GM21390 (cell line): Measurements from ENCODE around the gene P2RX5.

ENCODE experiments used
- ATAC-seq: cut with Tn5 transposase; IDR thresholded peaks from one replicate; pipeline ENCODE4 v1.9.1; 2021; ENCODE audit not compliant: unreplicated experiment

P2RX5 gene

DNA sequence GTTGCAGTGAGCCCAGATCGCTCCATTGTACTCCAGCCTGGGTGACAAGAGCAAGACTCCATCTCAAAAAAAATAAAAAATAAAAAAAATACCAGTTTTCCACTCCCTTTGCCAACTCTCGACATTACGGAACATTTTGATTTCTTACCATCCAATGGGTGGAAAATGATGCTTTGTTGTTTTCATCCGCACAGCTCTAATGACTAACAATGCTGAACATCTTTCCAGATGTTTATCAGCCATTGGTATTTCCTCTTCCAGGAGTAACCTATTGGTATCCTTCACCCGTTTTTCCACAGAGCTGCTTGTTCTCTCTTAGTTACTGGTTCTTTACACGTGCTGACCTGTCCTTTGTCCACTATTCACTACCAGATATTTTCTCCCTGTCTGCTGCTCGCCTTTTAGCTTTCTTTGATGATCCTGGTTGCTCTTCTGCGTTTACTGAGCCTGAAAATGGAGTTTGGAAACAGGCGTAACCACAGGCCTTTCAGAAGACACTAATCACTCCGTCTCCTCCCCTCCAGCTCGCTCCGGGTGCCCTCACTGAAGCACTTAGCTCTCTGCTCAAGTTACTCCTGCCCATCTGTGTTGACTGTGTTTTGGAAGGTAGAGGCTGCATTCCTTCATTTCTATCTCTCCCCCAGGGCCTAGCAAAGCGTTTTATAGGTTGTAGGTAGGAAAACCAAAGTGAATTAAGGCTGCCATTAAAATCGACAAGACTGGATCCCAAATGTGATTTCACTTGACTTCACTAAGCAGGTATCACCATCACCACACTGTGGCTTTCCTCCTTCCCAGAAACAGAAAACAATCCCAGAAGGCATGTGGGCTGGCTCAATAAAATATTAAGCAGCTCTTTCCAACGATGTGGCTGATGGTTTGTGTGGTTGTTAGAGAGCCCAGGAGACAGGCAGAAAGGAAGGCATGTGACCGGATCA, 68.9 kb downstream of the P2RX5 start:
- ATAC-seq: no peak
